ENCODE results near the gene TUBGCP2.

DNA sequence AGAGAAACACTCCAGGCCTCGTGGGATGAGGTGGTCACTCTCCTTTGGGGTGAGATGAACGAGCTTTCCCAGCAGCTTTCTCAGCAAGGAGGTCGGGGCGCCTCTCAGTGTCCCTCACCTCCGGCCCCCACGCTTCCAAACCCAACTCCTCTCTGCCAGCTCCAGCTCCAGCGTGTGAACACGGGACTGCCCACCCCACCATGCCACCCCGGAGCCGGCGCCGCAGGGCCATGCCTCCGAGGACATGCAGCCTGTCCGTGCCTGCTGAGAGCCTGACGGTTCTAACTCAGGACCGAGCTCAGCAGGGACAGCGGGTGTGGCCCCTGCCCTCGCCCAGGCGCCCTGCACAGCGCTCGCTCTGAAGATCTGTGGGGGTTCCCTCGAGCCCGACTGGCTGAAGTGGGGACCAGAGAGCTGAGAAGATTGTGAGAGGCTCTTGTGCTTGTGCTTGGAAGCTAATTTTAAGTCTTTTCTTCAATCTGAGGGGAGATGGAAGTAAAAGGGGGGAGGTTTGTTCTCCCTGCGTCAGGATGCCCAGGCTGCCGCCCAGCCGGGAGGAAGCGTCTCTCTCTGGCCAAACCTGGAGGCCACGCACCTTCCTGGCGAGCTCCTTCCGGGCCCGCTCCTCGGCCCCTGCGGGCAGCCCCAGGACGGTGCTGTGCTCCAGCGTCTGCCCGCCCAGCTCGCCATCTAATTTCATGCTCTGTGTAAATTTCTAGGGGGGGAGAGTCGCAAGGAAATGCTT lies 26.9 kb downstream of the TUBGCP2 start:
- TF ChIP-seq, protein P1, sequence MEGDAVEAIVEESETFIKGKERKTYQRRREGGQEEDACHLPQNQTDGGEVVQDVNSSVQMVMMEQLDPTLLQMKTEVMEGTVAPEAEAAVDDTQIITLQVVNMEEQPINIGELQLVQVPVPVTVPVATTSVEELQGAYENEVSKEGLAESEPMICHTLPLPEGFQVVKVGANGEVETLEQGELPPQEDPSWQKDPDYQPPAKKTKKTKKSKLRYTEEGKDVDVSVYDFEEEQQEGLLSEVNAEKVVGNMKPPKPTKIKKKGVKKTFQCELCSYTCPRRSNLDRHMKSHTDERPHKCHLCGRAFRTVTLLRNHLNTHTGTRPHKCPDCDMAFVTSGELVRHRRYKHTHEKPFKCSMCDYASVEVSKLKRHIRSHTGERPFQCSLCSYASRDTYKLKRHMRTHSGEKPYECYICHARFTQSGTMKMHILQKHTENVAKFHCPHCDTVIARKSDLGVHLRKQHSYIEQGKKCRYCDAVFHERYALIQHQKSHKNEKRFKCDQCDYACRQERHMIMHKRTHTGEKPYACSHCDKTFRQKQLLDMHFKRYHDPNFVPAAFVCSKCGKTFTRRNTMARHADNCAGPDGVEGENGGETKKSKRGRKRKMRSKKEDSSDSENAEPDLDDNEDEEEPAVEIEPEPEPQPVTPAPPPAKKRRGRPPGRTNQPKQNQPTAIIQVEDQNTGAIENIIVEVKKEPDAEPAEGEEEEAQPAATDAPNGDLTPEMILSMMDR (IDR thresholded peaks at IDR 0.05) = no peak
- TF ChIP-seq POLR2A (IDR thresholded peaks at IDR 0.05) = no peak

Measured in heart left ventricle (tissue), 13 donors.